HEK293 (cell line): ENCODE data around the gene BACH1.
A peak's percentile ranks its signal among the peaks of the same experiment; 100 is the strongest.

Source experiments
- CTCF ChIA-PET: fragments of 350-600 bp; formaldehyde crosslinking; extraction: SDS; loops from one replicate; lab custom pipeline; 2021; ENCODE audit warnings: antibody characterized with exemption; lab: Yijun Ruan, JAX
- POLR2A ChIA-PET: fragments of 300-600 bp; formaldehyde crosslinking; extraction: SDS; loops from one replicate; lab custom pipeline; 2020; ENCODE audit warnings: antibody characterized with exemption, inconsistent platforms; lab: Yijun Ruan, JAX
- H3K27ac ChIP-seq: fragments of 200-500 bp; sonication (Bioruptor generic); 2 replicates; pipeline ENCODE4 v1.5.1; 2014; ENCODE audit warnings: low read depth, low read length, control low read depth, inconsistent platforms; ENCODE audit errors: extremely low read depth
- H3K36me3 ChIP-seq, 2 experiments: fragments of 200-500 bp in 1 of 2; sonication (Bioruptor generic) in 1 of 2; 1 replicate in 1 of 2; 2 replicates in 1 of 2; pipeline ENCODE4 v1.5.1; 2014 to 2017; ENCODE audit warnings: inconsistent platforms in 2 of 2, low read length in 2 of 2; ENCODE audit not compliant: control insufficient read depth in 2 of 2, insufficient read depth in 1 of 2
- H3K4me1 ChIP-seq: fragments of 200-500 bp; sonication (Bioruptor generic); 2 replicates; pipeline ENCODE4 v1.5.1; 2014; ENCODE audit warnings: mild to moderate bottlenecking, low read length, inconsistent platforms; ENCODE audit not compliant: control insufficient read depth, insufficient read depth
- H3K4me3 ChIP-seq: 2 replicates; pipeline ENCODE4 v1.5.1; 2011; ENCODE audit warnings: low read depth, mild to moderate bottlenecking, control low read depth, low read length, moderate library complexity
- H3K9me3 ChIP-seq: fragments of 200-500 bp; sonication (Bioruptor generic); 2 replicates; pipeline ENCODE4 v1.5.1; 2014; ENCODE audit warnings: low read depth, low read length, inconsistent platforms; ENCODE audit not compliant: control insufficient read depth, insufficient read depth
- BCL6B ChIP-seq: fragments of 450-650 bp; formaldehyde crosslinking; IDR thresholded peaks from 2 replicates; pipeline ENCODE4 v1.5.1; 2017; ENCODE audit warnings: missing biosample characterization, missing genetic modification characterization
- HOXA7 ChIP-seq: sonication (generic); formaldehyde crosslinking; IDR thresholded peaks from 2 replicates; pipeline ENCODE4 v1.8.1; 2022; ENCODE audit warnings: missing genetic modification reagents, borderline replicate concordance
- KLF7 ChIP-seq: fragments of 450-650 bp; formaldehyde crosslinking; IDR thresholded peaks from 2 replicates; pipeline ENCODE4 v1.5.1; 2016; ENCODE audit warnings: missing biosample characterization, missing genetic modification characterization, borderline replicate concordance
- REPIN1 ChIP-seq: fragments of 450-650 bp; formaldehyde crosslinking; IDR thresholded peaks from 2 replicates; pipeline ENCODE4 v1.5.1; 2017; ENCODE audit warnings: missing biosample characterization, missing genetic modification characterization, low read depth
- SCRT1 ChIP-seq: fragments of 450-650 bp; formaldehyde crosslinking; IDR thresholded peaks from 2 replicates; pipeline ENCODE4 v1.5.1; 2016; ENCODE audit warnings: missing biosample characterization, missing genetic modification characterization, borderline replicate concordance
- ZBTB44 ChIP-seq: fragments of 450-650 bp; IDR thresholded peaks from 2 replicates; pipeline ENCODE4 v1.5.1; 2018; ENCODE audit warnings: missing biosample characterization, mild to moderate bottlenecking, missing genetic modification characterization
- ZBTB49 ChIP-seq: fragments of 450-650 bp; formaldehyde crosslinking; IDR thresholded peaks from 2 replicates; pipeline ENCODE4 v1.5.1; 2016; ENCODE audit warnings: missing biosample characterization, missing genetic modification characterization, low read depth
- ZNF184 ChIP-seq: fragments of 450-650 bp; IDR thresholded peaks from 2 replicates; pipeline ENCODE4 v1.5.1; 2018; ENCODE audit warnings: missing biosample characterization, mild to moderate bottlenecking, missing genetic modification characterization
- ZNF202 ChIP-seq: fragments of 450-650 bp; formaldehyde crosslinking; IDR thresholded peaks from 2 replicates; pipeline ENCODE4 v1.5.1; 2016; ENCODE audit warnings: missing biosample characterization, missing genetic modification characterization, borderline replicate concordance
- ZNF26 ChIP-seq: fragments of 450-650 bp; formaldehyde crosslinking; IDR thresholded peaks from 2 replicates; pipeline ENCODE4 v1.5.1; 2016; ENCODE audit warnings: missing biosample characterization, missing genetic modification characterization
- ZNF266 ChIP-seq: fragments of 450-650 bp; formaldehyde crosslinking; IDR thresholded peaks from 2 replicates; pipeline ENCODE4 v1.5.1; 2016; ENCODE audit warnings: missing biosample characterization, missing genetic modification characterization, low read depth
- ZNF366 ChIP-seq: fragments of 450-650 bp; formaldehyde crosslinking; conservative IDR thresholded peaks from 2 replicates; pipeline ENCODE4 v1.5.1; 2016; ENCODE audit warnings: missing biosample characterization, missing genetic modification characterization
- ZNF404 ChIP-seq: fragments of 450-650 bp; formaldehyde crosslinking; IDR thresholded peaks from 2 replicates; pipeline ENCODE4 v1.5.1; 2017; ENCODE audit warnings: missing biosample characterization, missing genetic modification characterization
- ZNF433 ChIP-seq: fragments of 450-650 bp; formaldehyde crosslinking; IDR thresholded peaks from 2 replicates; pipeline ENCODE4 v1.5.1; 2016; ENCODE audit warnings: missing biosample characterization, missing genetic modification characterization, low read depth
- ZNF514 ChIP-seq: fragments of 450-650 bp; formaldehyde crosslinking; IDR thresholded peaks from 2 replicates; pipeline ENCODE4 v1.5.1; 2016; ENCODE audit warnings: missing biosample characterization, missing genetic modification characterization
- ZNF701 ChIP-seq: fragments of 450-650 bp; formaldehyde crosslinking; IDR thresholded peaks from 2 replicates; pipeline ENCODE4 v1.5.1; 2016; ENCODE audit warnings: missing biosample characterization, missing genetic modification characterization
- ZNF830 ChIP-seq: fragments of 450-650 bp; IDR thresholded peaks from 2 replicates; pipeline ENCODE4 v1.5.0; 2018; ENCODE audit warnings: missing biosample characterization, missing genetic modification characterization, low read depth, mild to moderate bottlenecking, moderate library complexity
- ZSCAN16 ChIP-seq: fragments of 450-650 bp; formaldehyde crosslinking; IDR thresholded peaks from 2 replicates; pipeline ENCODE4 v1.5.1; 2016; ENCODE audit warnings: missing biosample characterization, missing genetic modification characterization
- ZSCAN23 ChIP-seq: fragments of 450-650 bp; formaldehyde crosslinking; IDR thresholded peaks from 2 replicates; pipeline ENCODE4 v1.5.1; 2016; ENCODE audit warnings: missing biosample characterization, missing genetic modification characterization
- ZXDB ChIP-seq: fragments of 450-650 bp; formaldehyde crosslinking; IDR thresholded peaks from 2 replicates; pipeline ENCODE4 v1.5.1; 2016; ENCODE audit warnings: missing biosample characterization, missing genetic modification characterization
- TF ChIP-seq, protein P1 (sequence below): fragments of 450-650 bp; formaldehyde crosslinking; IDR thresholded peaks from 2 replicates; pipeline ENCODE4 v1.5.1; 2016; ENCODE audit warnings: missing biosample characterization, missing genetic modification characterization
- TF ChIP-seq, protein P2 (sequence below): fragments of 450-650 bp; formaldehyde crosslinking; IDR thresholded peaks from 2 replicates; pipeline ENCODE4 v1.5.1; 2016; ENCODE audit warnings: missing biosample characterization, missing genetic modification characterization

The BACH1 gene

DNA sequence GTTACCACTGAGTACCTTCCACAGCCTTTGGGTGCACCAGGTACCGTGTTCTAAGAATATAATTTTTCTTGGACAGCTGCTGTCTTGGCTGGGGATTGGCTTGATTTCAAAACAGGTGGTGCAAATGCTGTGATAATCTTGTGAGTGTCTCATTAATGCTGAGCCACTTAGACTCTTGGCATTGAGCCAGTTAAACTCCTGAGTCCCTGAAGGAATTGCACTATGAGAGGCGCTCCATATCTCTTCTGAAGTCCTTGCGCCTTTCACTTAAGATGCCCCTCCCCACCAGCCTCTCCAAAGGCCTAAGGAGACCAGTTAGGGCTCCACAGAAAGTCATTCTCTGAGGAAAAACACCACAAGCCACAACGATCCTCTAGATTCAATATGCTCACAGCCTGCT, 51.0 kb downstream of the BACH1 start (continued):
- no peak for TF ChIP-seq ZNF830 (tag by site-specific recombination)
- TF ChIP-seq, protein P1, sequence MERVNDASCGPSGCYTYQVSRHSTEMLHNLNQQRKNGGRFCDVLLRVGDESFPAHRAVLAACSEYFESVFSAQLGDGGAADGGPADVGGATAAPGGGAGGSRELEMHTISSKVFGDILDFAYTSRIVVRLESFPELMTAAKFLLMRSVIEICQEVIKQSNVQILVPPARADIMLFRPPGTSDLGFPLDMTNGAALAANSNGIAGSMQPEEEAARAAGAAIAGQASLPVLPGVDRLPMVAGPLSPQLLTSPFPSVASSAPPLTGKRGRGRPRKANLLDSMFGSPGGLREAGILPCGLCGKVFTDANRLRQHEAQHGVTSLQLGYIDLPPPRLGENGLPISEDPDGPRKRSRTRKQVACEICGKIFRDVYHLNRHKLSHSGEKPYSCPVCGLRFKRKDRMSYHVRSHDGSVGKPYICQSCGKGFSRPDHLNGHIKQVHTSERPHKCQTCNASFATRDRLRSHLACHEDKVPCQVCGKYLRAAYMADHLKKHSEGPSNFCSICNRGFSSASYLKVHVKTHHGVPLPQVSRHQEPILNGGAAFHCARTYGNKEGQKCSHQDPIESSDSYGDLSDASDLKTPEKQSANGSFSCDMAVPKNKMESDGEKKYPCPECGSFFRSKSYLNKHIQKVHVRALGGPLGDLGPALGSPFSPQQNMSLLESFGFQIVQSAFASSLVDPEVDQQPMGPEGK (tag by site-specific recombination): 0 out of 2 replicates have a peak, but pooled peaks have one; percentile 14
- 0 out of 2 replicates have a peak, but pooled peaks have one; percentile 32 for TF ChIP-seq ZNF184 (tag by site-specific recombination)
- no peak for TF ChIP-seq ZNF266 (tag by site-specific recombination)
- peak; percentile 78 for TF ChIP-seq BCL6B (tag by site-specific recombination)

DNA sequence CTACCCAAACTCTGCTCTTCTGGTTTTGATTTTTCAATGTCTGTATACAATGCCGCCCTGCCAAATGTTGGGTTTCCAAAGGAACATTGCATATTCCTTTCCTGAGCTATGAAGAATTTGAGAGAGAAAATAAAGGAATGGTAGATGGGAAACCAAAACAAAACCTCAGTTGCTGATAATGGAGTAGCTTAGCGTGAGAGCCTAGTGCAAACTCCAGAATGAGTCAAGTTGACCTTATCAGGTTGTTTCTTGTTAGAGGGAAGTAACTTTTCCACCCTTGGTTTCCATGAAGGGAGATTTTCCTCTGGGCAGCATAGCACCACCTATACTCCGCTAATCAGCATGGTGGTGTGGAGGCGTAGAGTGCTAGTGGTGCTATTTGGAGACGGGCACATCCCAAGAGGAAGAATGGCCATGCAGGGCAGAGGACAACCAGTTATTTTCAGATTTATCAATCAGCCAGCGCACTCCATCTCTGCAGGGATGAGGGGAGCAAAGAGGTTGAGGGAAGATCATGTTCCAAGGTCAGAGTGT, 51.6 kb downstream of the BACH1 start:
- ChIA-PET POLR2A (interaction anchor here (1.1 kb wide), 1 partner anchor 32 kb away, joined by 3 read pairs; no protein-coding TSS in a partner anchor), CTCF (interaction anchor here (0.7 to 3.9 kb wide), 5 partner anchors 11 to 261 kb away, joined by 3 to 44 read pairs (median 16); no protein-coding TSS in a partner anchor)
- H3K4me3 ChIP-seq: no peak overlapping the region
- no peak overlapping the region for H3K27ac ChIP-seq
- no peaks in the 10 kb centered on the region for H3K9me3 ChIP-seq
- TF ChIP-seq ZNF701: no peak
- TF ChIP-seq SCRT1 (tag by site-specific recombination): no peak
- no peak for TF ChIP-seq ZNF26 (tag by site-specific recombination)
- no peak for TF ChIP-seq REPIN1 (tag by site-specific recombination)
- TF ChIP-seq, protein P1 (tag by site-specific recombination): no peak
- no peak for TF ChIP-seq ZNF202
- TF ChIP-seq ZSCAN16 (tag by site-specific recombination): no peak
- TF ChIP-seq ZBTB49 (tag by site-specific recombination): no peak
- no peak for TF ChIP-seq ZSCAN23
- no peak for TF ChIP-seq ZNF514 (tag by site-specific recombination)
- TF ChIP-seq ZNF366 (tag by site-specific recombination): no peak
- TF ChIP-seq ZNF404 (tag by site-specific recombination): no peak
- no peak for TF ChIP-seq ZXDB (tag by site-specific recombination)
- TF ChIP-seq, protein P2, sequence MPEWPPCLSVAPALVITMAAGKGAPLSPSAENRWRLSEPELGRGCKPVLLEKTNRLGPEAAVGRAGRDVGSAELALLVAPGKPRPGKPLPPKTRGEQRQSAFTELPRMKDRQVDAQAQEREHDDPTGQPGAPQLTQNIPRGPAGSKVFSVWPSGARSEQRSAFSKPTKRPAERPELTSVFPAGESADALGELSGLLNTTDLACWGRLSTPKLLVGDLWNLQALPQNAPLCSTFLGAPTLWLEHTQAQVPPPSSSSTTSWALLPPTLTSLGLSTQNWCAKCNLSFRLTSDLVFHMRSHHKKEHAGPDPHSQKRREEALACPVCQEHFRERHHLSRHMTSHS (tag by site-specific recombination): no peak
- no peak for TF ChIP-seq HOXA7 (CRISPR knock-in tag)
- TF ChIP-seq KLF7: no peak
- TF ChIP-seq ZNF433 (tag by site-specific recombination): no peak
- no peak for TF ChIP-seq ZBTB44 (tag by site-specific recombination)
- peaks cover 0 to 22% of the 10 kb centered on the region in 2 experiments; a peak in 1 of 3 replicates for H3K36me3 ChIP-seq
- H3K4me1 ChIP-seq: no peaks in the 10 kb centered on the region
